Endothelial cell of hepatic sinusoid (primary cell): Measurements from ENCODE around the gene ETFA.
"Not testable (repeated sequence)": the region's sequence is repeated elsewhere in the genome, so short reads cannot be mapped to it uniquely, and the experiment has no call there.

Experiments used
- in situ Hi-C: cut with HindIII; loops from 2 replicates; pipeline ENCODE4 v1.10.0; 2017; ENCODE audit warnings: low sequenced_read_pairs

ETFA gene

GRCh38 chr15:76327191-76328105 is 16.2 kb upstream of the ETFA start:
- in situ Hi-C loops = loop anchor here (5.0 kb wide), 1 partner anchor 40 kb away; no protein-coding TSS in a partner anchor

- in situ Hi-C loops = loop anchor here (5.0 kb wide), 1 partner anchor 38 kb away; no protein-coding TSS in a partner anchor
Observed at GRCh38 chr15:76325704-76326103, 14.4 kb upstream of the ETFA start.

- in situ Hi-C loops = no loop called here
Observed at GRCh38 chr15:76324066-76324465, 12.8 kb upstream of the ETFA start.

GRCh38 chr15:76321602-76322001 is 10.3 kb upstream of the ETFA start:
- in situ Hi-C loops = no loop called here

- in situ Hi-C loops = no loop called here
Observed at GRCh38 chr15:76321171-76321570, 9.9 kb upstream of the ETFA start.

GRCh38 chr15:76320012-76320411 is 8.7 kb upstream of the ETFA start:
- in situ Hi-C loops = no loop called here

- in situ Hi-C loops = no loop called here
Observed at GRCh38 chr15:76313731-76314130, 2.5 kb upstream of the ETFA start.

- in situ Hi-C loops = not testable (repeated sequence)
Observed at GRCh38 chr15:76313175-76313567, 1.9 kb upstream of the ETFA start.

GRCh38 chr15:76312540-76313174 is 1.4 kb upstream of the ETFA start:
- in situ Hi-C loops = no loop called here

GRCh38 chr15:76310475-76311099 is 682 bp downstream of the ETFA start:
- in situ Hi-C loops = no loop called here

GRCh38 chr15:76309601-76310330 is 1.5 kb downstream of the ETFA start:
- in situ Hi-C loops = no loop called here

- in situ Hi-C loops = no loop called here
Observed at GRCh38 chr15:76303909-76304308, 7.4 kb downstream of the ETFA start.

GRCh38 chr15:76299786-76300185 is 11.5 kb downstream of the ETFA start:
- in situ Hi-C loops = no loop called here

- in situ Hi-C loops = no loop called here
Observed at GRCh38 chr15:76298986-76299385, 12.3 kb downstream of the ETFA start.

GRCh38 chr15:76297951-76298350 is 13.3 kb downstream of the ETFA start:
- in situ Hi-C loops = not testable (repeated sequence)

GRCh38 chr15:76296849-76297248 is 14.4 kb downstream of the ETFA start:
- in situ Hi-C loops = no loop called here

- in situ Hi-C loops = not testable (repeated sequence)
Observed at GRCh38 chr15:76294463-76294862, 16.8 kb downstream of the ETFA start.

- in situ Hi-C loops = no loop called here
Observed at GRCh38 chr15:76293361-76293760, 17.9 kb downstream of the ETFA start.

GRCh38 chr15:76289582-76289981 is 21.7 kb downstream of the ETFA start:
- in situ Hi-C loops = loop anchor here (5.0 kb wide), 1 partner anchor 38 kb away; no protein-coding TSS in a partner anchor

GRCh38 chr15:76286271-76286879 is 24.9 kb downstream of the ETFA start:
- in situ Hi-C loops = loop anchor here (5.0 kb wide), 1 partner anchor 41 kb away; no protein-coding TSS in a partner anchor
